H1 (cell line): Measurements from ENCODE around the gene SORBS1. TPM values are rescaled to one million over a fixed set of nuclear protein-coding genes. Genes with fewer than 3 reads are reported as not detected.

ENCODE experiments used
- CTCF ChIA-PET: fragments of 300-600 bp; sonication (Branson Sonifier 250); formaldehyde crosslinking; loops from one replicate; lab custom pipeline; 2021; ENCODE audit not compliant: partially characterized antibody; lab: Charles Lee
- POLR2A ChIA-PET: fragments of 300-600 bp; sonication (Branson Sonifier 250); formaldehyde crosslinking; loops from one replicate; lab custom pipeline; 2021; ENCODE audit warnings: inconsistent platforms; ENCODE audit not compliant: partially characterized antibody; lab: Charles Lee
- DNase-seq, 2 experiments: peaks; one replicate each; pipeline versions ENCODE4 v3.0.0 to v3.0.0-alpha.2; 2010 to 2022; ENCODE audit warnings: low spot score in 2 of 2, low read depth in 1 of 2, mixed read lengths in 1 of 2
- FAIRE-seq: peaks from 2 replicates; lab custom pipeline; 2011; peaks lifted over from hg19 to GRCh38; lab: Jason Lieb, UNC
- H2AFZ ChIP-seq: 2 replicates; pipeline ENCODE4 v1.8.1; 2012; ENCODE audit warnings: low read length, inconsistent platforms
- H2AK5ac ChIP-seq: 2 replicates; pipeline ENCODE4 v1.6.1; 2013; ENCODE audit warnings: low read depth, low read length
- H2BK120ac ChIP-seq: replicated peaks from 2 replicates; pipeline ENCODE3; 2013; ENCODE audit warnings: low read depth, low read length, inconsistent platforms
- H2BK12ac ChIP-seq: 2 replicates; pipeline ENCODE4 v1.6.1; 2013; ENCODE audit warnings: low read depth, low read length
- H2BK15ac ChIP-seq: 2 replicates; pipeline ENCODE4 v1.6.1; 2013; ENCODE audit warnings: low read length
- H2BK20ac ChIP-seq: 2 replicates; pipeline ENCODE4 v1.6.1; 2013; ENCODE audit warnings: low read length
- H2BK5ac ChIP-seq: 2 replicates; pipeline ENCODE4 v1.6.1; 2013; ENCODE audit warnings: low read depth, low read length
- H3K14ac ChIP-seq: 2 replicates; pipeline ENCODE4 v1.6.1; 2013; ENCODE audit warnings: inconsistent platforms; ENCODE audit not compliant: insufficient read length
- H3K18ac ChIP-seq: 2 replicates; pipeline ENCODE4 v1.6.1; 2013; ENCODE audit warnings: low read length; ENCODE audit errors: extremely low read depth
- H3K23ac ChIP-seq: 2 replicates; pipeline ENCODE4 v1.6.1; 2013; ENCODE audit warnings: inconsistent platforms; ENCODE audit not compliant: insufficient read length
- H3K23me2 ChIP-seq: 2 replicates; pipeline ENCODE4 v1.6.1; 2013; ENCODE audit warnings: low read depth, low read length
- H3K27ac ChIP-seq: 2 replicates; pipeline ENCODE4 v1.6.1; 2011; ENCODE audit warnings: low read depth, low read length, inconsistent platforms
- H3K27me3 ChIP-seq, 4 experiments: replicated peaks in 1 of 4; 1 replicate in 1 of 4; 2 replicates in 3 of 4; pipeline versions ENCODE4 v1.6.1 to v1.8.1; 2011 to 2013; ENCODE audit warnings: low read length in 3 of 4, mild to moderate bottlenecking in 3 of 4, inconsistent platforms in 2 of 4, mixed read lengths in 2 of 4, moderate library complexity in 1 of 4; ENCODE audit not compliant: control insufficient read depth in 3 of 4, insufficient read depth in 3 of 4; ENCODE audit errors: extremely low read depth in 1 of 4
- H3K36me3 ChIP-seq, 4 experiments: 2 replicates each; pipeline versions ENCODE4 v1.6.1 to v1.8.1; 2011 to 2013; ENCODE audit warnings: mild to moderate bottlenecking in 4 of 4, low read length in 3 of 4, moderate library complexity in 2 of 4, control low read depth in 1 of 4, inconsistent platforms in 1 of 4; ENCODE audit not compliant: insufficient read depth in 4 of 4, control insufficient read depth in 2 of 4
- H3K4ac ChIP-seq: replicated peaks from 2 replicates; pipeline ENCODE3; 2013; ENCODE audit warnings: low read length, low read depth, mixed read lengths, inconsistent platforms; ENCODE audit not compliant: insufficient read length
- H3K4me1 ChIP-seq, 4 experiments: replicated peaks in 1 of 4; 1 replicate in 1 of 4; 2 replicates in 3 of 4; pipeline versions ENCODE4 v1.6.1 to v1.8.1; 2011 to 2013; ENCODE audit warnings: low read length in 3 of 4, inconsistent platforms in 2 of 4, mixed read lengths in 1 of 4; ENCODE audit not compliant: insufficient read depth in 4 of 4, control insufficient read depth in 3 of 4
- H3K4me2 ChIP-seq, 2 experiments: 2 replicates each; pipeline versions ENCODE4 v1.6.1 to v1.8.1; 2011 to 2013; ENCODE audit warnings: low read depth in 2 of 2, low read length in 2 of 2, control low read depth in 1 of 2, inconsistent platforms in 1 of 2, mild to moderate bottlenecking in 1 of 2; ENCODE audit not compliant: insufficient read depth in 1 of 2
- H3K4me3 ChIP-seq, 4 experiments: fragments of 200-600, 300-600 bp in 1 of 4; sonication (generic), shearing (Covaris generic), sonication (Bioruptor Twin) in 1 of 4; 2 replicates each; pipeline versions ENCODE4 v1.5.1 to v1.8.1; 2011 to 2016; ENCODE audit warnings: low read length in 4 of 4, low read depth in 3 of 4, control low read depth in 2 of 4, inconsistent platforms in 2 of 4, mild to moderate bottlenecking in 2 of 4, mixed read lengths in 1 of 4, moderate library complexity in 1 of 4; ENCODE audit not compliant: insufficient read depth in 2 of 4; ENCODE audit errors: extremely low read depth in 1 of 4
- H3K56ac ChIP-seq: replicated peaks from 2 replicates; pipeline ENCODE3; 2013; ENCODE audit warnings: low read depth, mild to moderate bottlenecking, mixed read lengths, low read length, inconsistent platforms; ENCODE audit not compliant: insufficient read length
- H3K79me1 ChIP-seq: 2 replicates; pipeline ENCODE4 v1.6.1; 2013; ENCODE audit warnings: low read depth, low read length, control low read depth
- H3K79me2 ChIP-seq, 2 experiments: 2 replicates each; pipeline versions ENCODE4 v1.6.1 to v1.8.1; 2012 to 2013; ENCODE audit warnings: low read length in 2 of 2, mild to moderate bottlenecking in 2 of 2, inconsistent platforms in 1 of 2; ENCODE audit not compliant: insufficient read depth in 2 of 2, control insufficient read depth in 1 of 2
- H3K9ac ChIP-seq, 4 experiments: replicated peaks in 1 of 4; 1 replicate in 1 of 4; 2 replicates in 3 of 4; pipeline versions ENCODE4 v1.6.1 to v1.8.1; 2011 to 2013; ENCODE audit warnings: low read depth in 3 of 4, low read length in 3 of 4, control low read depth in 2 of 4, mild to moderate bottlenecking in 2 of 4, moderate library complexity in 2 of 4, inconsistent platforms in 1 of 4; ENCODE audit errors: extremely low read depth in 1 of 4
- H3K9me3 ChIP-seq, 2 experiments: 2 replicates each; pipeline versions ENCODE4 v1.6.1 to v1.8.1; 2012 to 2013; ENCODE audit warnings: mild to moderate bottlenecking in 2 of 2, moderate library complexity in 2 of 2, control low read depth in 1 of 2, inconsistent platforms in 1 of 2, low read depth in 1 of 2, low read length in 1 of 2, mixed read lengths in 1 of 2; ENCODE audit not compliant: insufficient read depth in 2 of 2
- H4K20me1 ChIP-seq, 2 experiments: replicated peaks in 1 of 2; 2 replicates each; pipeline versions ENCODE3 to v1.8.1; 2011 to 2013; ENCODE audit warnings: inconsistent platforms in 2 of 2, low read length in 2 of 2, mild to moderate bottlenecking in 1 of 2; ENCODE audit not compliant: insufficient read depth in 2 of 2, control insufficient read depth in 1 of 2
- H4K5ac ChIP-seq: 2 replicates; pipeline ENCODE4 v1.6.1; 2013; ENCODE audit warnings: low read length, low read depth, mixed read lengths, inconsistent platforms; ENCODE audit not compliant: insufficient read length
- H4K8ac ChIP-seq: 2 replicates; pipeline ENCODE4 v1.8.0; 2013; ENCODE audit warnings: mild to moderate bottlenecking, moderate library complexity, low read length, inconsistent platforms; ENCODE audit not compliant: insufficient read depth; ENCODE audit errors: extremely low read depth
- H4K91ac ChIP-seq: replicated peaks from 2 replicates; pipeline ENCODE3; 2013; ENCODE audit warnings: low read length, mixed read lengths, inconsistent platforms; ENCODE audit not compliant: insufficient read length
- CHD2 ChIP-seq: IDR thresholded peaks from 2 replicates; pipeline ENCODE4 v1.6.1; 2012; ENCODE audit warnings: low read length, improper control_type of control experiment
- FOSL1 ChIP-seq: IDR thresholded peaks from 2 replicates; pipeline ENCODE4 v1.6.1; 2011; ENCODE audit warnings: mild to moderate bottlenecking, low read depth, low read length, moderate library complexity; ENCODE audit not compliant: insufficient read depth
- KDM5A ChIP-seq: fragments of 200-600 bp; IDR thresholded peaks from 2 replicates; pipeline ENCODE4 v1.7.1; 2012; ENCODE audit warnings: mild to moderate bottlenecking, low read length, inconsistent platforms, mixed read lengths
- RAD21 ChIP-seq, 2 experiments: IDR thresholded peaks in 1 of 2; conservative IDR thresholded peaks in 1 of 2; 2 replicates each; pipeline ENCODE4 v1.6.1; 2011; ENCODE audit warnings: low read depth in 2 of 2, low read length in 2 of 2, improper control_type of control experiment in 1 of 2, inconsistent platforms in 1 of 2, mild to moderate bottlenecking in 1 of 2, moderate library complexity in 1 of 2
- SAP30 ChIP-seq: fragments of 300-600 bp; sonication (generic); IDR thresholded peaks from 2 replicates; pipeline ENCODE4 v1.7.1; 2012; ENCODE audit warnings: low read length, moderate library complexity, mild to moderate bottlenecking, inconsistent platforms; ENCODE audit not compliant: insufficient read depth, insufficient replicate concordance
- SRF ChIP-seq: IDR thresholded peaks from 2 replicates; pipeline ENCODE4 v1.6.1; 2011; ENCODE audit warnings: mild to moderate bottlenecking, low read depth, low read length, moderate library complexity
- TEAD4 ChIP-seq: IDR thresholded peaks from 2 replicates; pipeline ENCODE4 v1.6.1; 2012; ENCODE audit warnings: low read depth, low read length, inconsistent platforms, mixed read lengths
- YY1 ChIP-seq: IDR thresholded peaks from 2 replicates; pipeline ENCODE4 v1.6.1; 2011; ENCODE audit warnings: low read depth, mild to moderate bottlenecking, low read length
- ZNF274 ChIP-seq: IDR thresholded peaks from 2 replicates; pipeline ENCODE4 v1.7.0; 2012; ENCODE audit warnings: low read length, borderline replicate concordance; ENCODE audit errors: extremely low read depth
- WGBS, 2 experiments: shearing (Covaris generic) in 1 of 2; methylation state at CpG; one replicate each; pipeline versions ENCODE4 v1.1.6 to v1.1.7; 2013 to 2015; ENCODE audit warnings: low lambda C conversion rate in 2 of 2, mixed read lengths in 2 of 2, inconsistent platforms in 1 of 2, low coverage in 1 of 2, missing lambda C conversion rate in 1 of 2; ENCODE audit not compliant: insufficient replicate concordance in 2 of 2, insufficient coverage in 1 of 2, insufficient read length in 1 of 2; ENCODE audit errors: extremely low coverage in 1 of 2, missing lambda C conversion rate in 1 of 2; 5-methylcytosine and 5-hydroxymethylcytosine counted together
- polyA plus RNA-seq, 7 experiments: library from polyadenylated mRNA; depleted of rRNA in 3 of 7; stranded (reverse) in 5 of 7; unstranded in 2 of 7; fragments of >200 nt in 5 of 7; fragments of 200-250 nt in 2 of 7; gene quantifications; 1 replicate in 5 of 7; 2 replicates in 1 of 7; 4 replicates in 1 of 7; pipeline versions ENCODE4 v1.2.1 to v1.2.3, GENCODE V29; 2011 to 2013; ENCODE audit warnings: missing spikeins in 2 of 7, mixed read lengths in 2 of 7
- total RNA-seq: library from RNA; stranded (reverse); fragmentation: NEBNext Ultra II Directional; extraction: Animal tissue kit (Norgen Biotek cat#: 25700); gene quantifications from 2 replicates; pipeline ENCODE4 v1.2.1, GENCODE V29; 2021

Gene SORBS1
- total and polyA plus RNA-seq, 2 of the 8 experiments (the other 6 are each of a cell fraction or from before 2014, with no cell fraction given) = 16.0 to 35.0 TPM

DNA sequence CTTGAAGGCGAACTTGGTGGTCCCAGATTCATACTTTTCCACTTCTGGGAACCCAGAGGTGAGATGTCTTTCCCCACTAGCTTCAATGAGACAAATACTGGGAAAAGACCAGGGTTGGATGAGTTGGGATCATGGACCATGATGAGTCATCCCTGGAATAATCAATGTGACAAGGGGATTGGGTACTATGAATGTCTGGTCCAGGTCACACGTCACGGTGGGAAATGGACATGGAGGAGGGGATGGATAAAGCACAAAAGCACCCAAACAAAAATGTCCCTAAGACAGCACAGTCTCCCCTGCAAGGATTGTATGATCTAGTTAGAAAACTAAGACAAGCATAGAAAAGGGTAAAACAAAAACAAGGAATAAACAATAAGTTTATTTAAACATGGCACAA lies 12.4 kb upstream of the SORBS1 start:
- FAIRE-seq (no peak), DNase-seq (no peak)
- Histone ChIP-seq H3K56ac (no peak overlapping the region), H3K9ac (no peak overlapping the region), H3K23me2 (no peaks in the 10 kb centered on the region), H3K18ac (no peak overlapping the region), H4K91ac (no peak overlapping the region), H3K14ac (no peak overlapping the region), H2BK20ac (no peak overlapping the region), H2AK5ac (no peak overlapping the region), H3K4me2 (no peak overlapping the region), H2BK120ac (no peak overlapping the region), H2AFZ (no peak overlapping the region), H3K79me2 (no peaks in the 10 kb centered on the region), H4K5ac (no peak overlapping the region), H3K9me3 (no peaks in the 10 kb centered on the region), H3K36me3 (no peaks in the 10 kb centered on the region), H2BK15ac (no peak overlapping the region), H3K23ac (no peak overlapping the region), H4K8ac (no peak overlapping the region), H3K4ac (no peak overlapping the region), H3K27ac (no peak overlapping the region), H3K79me1 (no peaks in the 10 kb centered on the region), H3K4me1 (no peaks in the 10 kb centered on the region), H3K27me3 (no peaks in the 10 kb centered on the region), H2BK5ac (no peak overlapping the region), H2BK12ac (no peak overlapping the region), H4K20me1 (no peaks in the 10 kb centered on the region), H3K4me3 (no peak overlapping the region)
- CTCF ChIA-PET = no interaction called here
- 82% methylated on average over 3 of the region's 3 CpGs; no CpG with 5 or more reads in 1 of the 2 experiments for WGBS, 2 experiments
- no peak for TF ChIP-seq TEAD4
- TF ChIP-seq SAP30 = no peak
- TF ChIP-seq SRF = no peak
- TF ChIP-seq YY1 = no peak
- TF ChIP-seq CHD2 = no peak
- TF ChIP-seq FOSL1 = no peak
- no peak for TF ChIP-seq KDM5A
- TF ChIP-seq ZNF274 = no peak
- no peak for TF ChIP-seq RAD21 (IDR thresholded peaks at IDR 0.05 in 1 of 2, conservative IDR thresholded peaks at IDR 0.05 in 1 of 2; ENCODE audit: low read depth in 2 of 2, low read length in 2 of 2)
- POLR2A ChIA-PET = no interaction called here
